ENCODE data around the gene UBAC1. TPM values are rescaled to one million over a fixed set of nuclear protein-coding genes. Genes with fewer than 3 reads are reported as not detected.

The UBAC1 gene
- total and polyA plus RNA-seq, 4 donors: 24.1 to 49.9 (median 37.5) TPM

DNA sequence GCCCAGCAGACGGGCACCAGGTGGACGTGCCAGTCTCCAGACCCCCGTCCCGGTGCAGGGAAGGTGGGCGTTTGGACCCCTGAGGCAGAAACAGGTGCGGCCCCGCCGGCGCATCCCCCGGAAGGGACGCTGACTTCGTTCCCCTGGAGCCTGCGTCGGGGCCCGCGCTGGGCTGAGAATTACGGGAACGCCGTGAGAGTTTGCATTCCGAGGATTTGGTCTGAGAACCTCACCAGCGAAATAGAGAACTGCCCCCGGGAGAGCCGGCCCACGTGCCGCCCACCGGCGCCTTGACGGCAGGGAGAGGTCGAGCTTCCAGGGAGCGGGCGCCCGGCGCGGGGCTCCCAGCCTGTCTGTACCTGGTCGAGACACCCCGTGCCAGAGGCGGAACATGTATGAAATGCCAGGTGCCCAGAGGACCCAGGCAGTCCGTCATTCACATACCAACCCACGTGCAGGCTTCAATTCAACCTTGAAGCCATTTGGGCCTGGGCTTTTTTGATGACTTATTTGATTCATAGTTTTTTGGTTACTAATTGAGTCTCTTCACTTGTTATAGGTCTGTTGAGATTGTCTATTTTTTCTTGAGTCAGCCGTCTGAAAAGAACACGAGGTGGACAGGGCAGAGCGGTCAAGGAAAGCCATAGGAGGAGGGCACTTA lies 53.0 kb downstream of the UBAC1 start:
- intact Hi-C loops (cut with DNase I): loop anchor here in 1 of 2 donors (5.0 to 10.0 kb wide), 3 partner anchors 46 to 337 kb away; partner anchors contain the start of gene QSOX2
- H3K27me3 ChIP-seq (ENCODE audit: control insufficient read depth in 1 of 2, insufficient read depth in 2 of 2, low read length in 1 of 2): no peaks in the 10 kb centered on the region
- WGBS, 2 donors: 17 to 19% methylated on average over 42 of the region's 42 CpGs
- H3K36me3 ChIP-seq (ENCODE audit: control insufficient read depth in 1 of 2, insufficient read depth in 2 of 2, low read length in 1 of 2): no peaks in the 10 kb centered on the region
- DNase-seq (no peak), ATAC-seq (ENCODE audit: low FRiP score) (no peak)
- peak overlapping the region in 1 of 2 donors; percentile 17 for H3K27ac ChIP-seq (ENCODE audit: low read depth in 1 of 2, low read length in 2 of 2)
- no peaks in the 10 kb centered on the region for H3K4me1 ChIP-seq (ENCODE audit: control insufficient read depth in 1 of 2, insufficient read depth in 2 of 2, low read length in 2 of 2)
- H3K9me3 ChIP-seq (ENCODE audit: control insufficient read depth, low read length): no peaks in the 10 kb centered on the region
- H3K4me3 ChIP-seq (ENCODE audit: low read length in 2 of 2): peak overlapping the region; percentile 48 to 98

DNA sequence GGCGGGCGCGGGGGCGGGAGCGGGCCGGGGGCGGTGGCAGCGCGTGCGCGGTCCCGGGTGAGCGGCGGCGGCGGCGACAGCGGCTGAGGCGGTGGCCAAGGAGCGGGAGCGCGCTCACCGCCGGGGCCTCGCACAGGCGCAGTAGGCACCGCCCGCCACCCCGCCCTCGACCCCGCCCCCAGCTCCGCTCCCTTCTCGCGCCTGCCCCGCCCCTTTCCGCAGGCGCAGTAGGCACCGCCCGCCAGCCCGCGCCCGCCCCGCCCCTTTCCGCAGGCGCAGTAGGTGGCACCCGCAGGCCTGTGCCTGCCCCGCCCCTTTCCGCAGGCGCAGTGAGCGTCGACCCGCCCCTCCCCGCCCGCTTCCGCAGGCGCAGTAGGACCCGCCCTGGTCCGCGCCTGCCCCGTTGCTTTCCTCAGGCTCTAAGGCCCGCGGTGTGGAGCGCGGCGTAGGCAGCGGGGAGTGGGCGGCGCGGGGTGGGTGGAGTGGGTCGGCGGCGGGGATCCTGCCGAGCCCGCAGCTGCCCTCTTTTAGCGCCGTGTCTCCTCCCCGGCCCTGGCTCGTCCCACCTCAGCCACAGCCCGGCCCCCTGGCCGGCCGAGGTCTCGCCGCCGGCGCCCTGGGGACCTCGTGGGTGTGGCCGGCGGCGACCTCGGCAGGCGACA lies 53.6 kb downstream of the UBAC1 start, which contains the start of gene CAMSAP1:
TSS of gene CAMSAP1 (minus strand) at position 116 of the 662 bp plus-strand sequence. CDS start 387 bp downstream, outside the sequence.
- Histone ChIP-seq H3K36me3 (ENCODE audit: control insufficient read depth in 1 of 2, insufficient read depth in 2 of 2, low read length in 1 of 2) (no peaks in the 10 kb centered on the region), H3K27ac (ENCODE audit: low read depth in 1 of 2, low read length in 2 of 2) (peak within 1 kb of the TSS in 1 of 2 donors; percentile 23), H3K9me3 (ENCODE audit: control insufficient read depth, low read length) (no peaks in the 10 kb centered on the region), H3K27me3 (ENCODE audit: control insufficient read depth in 1 of 2, insufficient read depth in 2 of 2, low read length in 1 of 2) (no peaks in the 10 kb centered on the region), H3K4me1 (ENCODE audit: control insufficient read depth in 1 of 2, insufficient read depth in 2 of 2, low read length in 2 of 2) (no peaks in the 10 kb centered on the region), H3K4me3 (ENCODE audit: low read length in 2 of 2) (peak within 1 kb of the TSS; percentile 85 to 98)
- WGBS, 2 donors: 0% methylated on average over 42 to 91 of the region's 91 CpGs
- intact Hi-C loops (cut with DNase I): loop anchor here in 1 of 2 donors (5.0 to 10.0 kb wide), 3 partner anchors 45 to 337 kb away; partner anchors contain the start of gene QSOX2
- peak; percentile 99 for ATAC-seq (ENCODE audit: low FRiP score)
- DNase-seq: peak; percentile 95 to 97

DNA sequence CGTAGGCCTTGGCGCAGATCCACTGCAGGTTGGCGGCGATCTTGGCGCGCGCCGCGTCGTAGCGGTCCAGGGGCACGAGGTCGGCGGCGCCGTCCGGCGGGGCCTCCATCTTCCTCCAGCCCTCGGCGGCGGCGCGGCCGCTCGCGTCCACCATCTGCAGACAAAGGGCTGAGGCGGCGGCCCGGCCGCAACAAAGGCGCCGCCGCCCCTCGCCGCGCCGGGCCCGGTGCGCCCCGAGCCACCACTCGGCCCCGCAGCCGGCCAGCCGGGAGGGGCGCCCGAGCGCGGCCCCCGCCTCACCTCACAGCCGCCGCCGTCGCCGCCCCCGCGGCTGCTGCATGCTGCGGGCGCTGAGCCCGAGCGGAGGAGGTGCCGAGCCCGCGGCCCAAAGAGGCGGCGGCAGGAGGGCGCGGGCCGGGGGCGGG lies 54.2 kb downstream of the UBAC1 start:
- WGBS, 2 donors: 0% methylated on average over 34 to 69 of the region's 69 CpGs
- ATAC-seq (ENCODE audit: low FRiP score): no peak
- H3K9me3 ChIP-seq (ENCODE audit: control insufficient read depth, low read length): no peaks in the 10 kb centered on the region
- H3K27me3 ChIP-seq (ENCODE audit: control insufficient read depth in 1 of 2, insufficient read depth in 2 of 2, low read length in 1 of 2): no peaks in the 10 kb centered on the region
- H3K36me3 ChIP-seq (ENCODE audit: control insufficient read depth in 1 of 2, insufficient read depth in 2 of 2, low read length in 1 of 2): no peaks in the 10 kb centered on the region
- no peaks in the 10 kb centered on the region for H3K4me1 ChIP-seq (ENCODE audit: control insufficient read depth in 1 of 2, insufficient read depth in 2 of 2, low read length in 2 of 2)
- DNase-seq: peak in 1 of 2 donors; percentile 54
- intact Hi-C loops (cut with DNase I): loop anchor here in 1 of 2 donors (5.0 to 10.0 kb wide), 3 partner anchors 45 to 338 kb away; partner anchors contain the start of gene QSOX2
- peak overlapping the region; percentile 85 to 98 for H3K4me3 ChIP-seq (ENCODE audit: low read length in 2 of 2)
- no peak overlapping the region for H3K27ac ChIP-seq (ENCODE audit: low read depth in 1 of 2, low read length in 2 of 2)

DNA sequence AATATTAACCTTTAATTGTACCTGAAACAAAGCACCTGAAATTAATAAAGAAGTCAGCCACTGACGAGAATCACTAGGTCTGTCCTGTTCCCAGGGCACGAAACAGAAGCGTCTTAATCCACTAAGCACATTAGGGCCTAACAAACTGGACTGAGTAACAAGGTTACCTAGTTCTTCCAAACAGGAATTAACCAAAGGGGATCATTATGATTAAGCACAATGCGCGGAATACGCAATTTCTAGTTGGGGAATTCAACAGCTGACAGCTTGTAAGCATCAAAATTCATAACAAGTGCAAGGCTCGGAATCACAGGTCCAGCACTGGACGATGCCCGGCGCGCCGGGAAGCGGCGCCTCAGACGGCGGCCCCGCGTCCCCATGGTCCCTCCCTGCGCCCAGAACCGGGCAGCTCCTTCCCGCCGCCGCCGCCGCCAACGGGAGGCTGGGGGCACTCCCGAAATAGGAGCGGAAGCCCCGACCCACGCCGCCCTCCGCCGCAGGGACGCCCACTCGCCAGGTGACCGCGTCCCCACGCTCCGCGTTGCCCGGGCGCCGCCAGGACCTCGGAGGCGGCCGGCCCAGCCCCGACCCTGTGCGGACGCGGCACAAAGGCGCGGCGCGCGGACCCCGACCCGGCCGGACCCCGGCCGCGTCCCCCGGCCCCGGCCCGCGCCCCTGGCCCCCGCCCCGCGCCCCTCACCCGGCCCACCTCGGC lies 54.7 kb downstream of the UBAC1 start:
- intact Hi-C loops (cut with DNase I): loop anchor here in 1 of 2 donors (5.0 to 10.0 kb wide), 3 partner anchors 44 to 338 kb away; partner anchors contain the start of gene QSOX2
- no peaks in the 10 kb centered on the region for H3K4me1 ChIP-seq (ENCODE audit: control insufficient read depth in 1 of 2, insufficient read depth in 2 of 2, low read length in 2 of 2)
- peak in 1 of 2 donors; percentile 52 for DNase-seq

DNA sequence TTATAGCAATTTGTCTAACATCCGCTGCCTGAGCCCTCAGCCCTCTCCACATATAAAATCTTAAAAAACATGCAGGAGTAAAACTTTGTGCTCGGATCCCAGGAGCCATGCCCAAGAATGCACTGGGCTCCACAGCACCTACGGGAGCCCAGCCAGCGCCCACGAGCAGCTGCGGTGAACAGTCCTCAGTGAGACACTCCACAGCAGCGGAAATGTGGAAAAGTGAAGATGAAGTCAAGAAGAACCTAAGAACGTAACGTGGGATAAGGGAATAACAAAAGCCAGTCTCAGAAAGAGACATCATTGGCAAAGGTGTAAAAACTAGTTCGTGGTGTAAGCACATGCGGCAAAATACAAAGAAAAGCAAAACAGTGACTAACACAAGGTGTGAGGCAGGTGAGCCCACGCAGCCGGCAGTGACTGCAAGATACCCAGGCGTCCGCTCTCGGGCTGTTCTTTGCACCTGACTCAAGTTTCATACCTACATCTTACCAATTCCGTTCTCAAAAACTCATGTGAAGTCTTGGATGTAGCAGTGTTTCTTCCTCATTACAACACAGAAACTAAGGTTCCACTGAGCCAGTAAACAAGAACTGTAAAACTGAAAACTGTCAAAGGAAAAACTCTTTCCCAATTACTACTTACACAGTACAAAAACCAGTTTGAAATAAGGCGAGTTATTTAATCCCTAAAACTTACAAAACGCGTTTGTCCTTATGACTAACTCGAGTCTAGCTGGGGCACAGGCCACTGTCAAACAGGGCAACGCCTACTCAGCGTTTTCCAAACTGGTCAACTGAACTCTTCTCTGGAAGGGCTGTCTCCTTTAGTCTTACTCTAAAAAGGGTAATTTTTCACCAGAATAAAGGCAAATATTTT lies 55.6 kb downstream of the UBAC1 start:
- no peaks in the 10 kb centered on the region for H3K4me1 ChIP-seq (ENCODE audit: control insufficient read depth in 1 of 2, insufficient read depth in 2 of 2, low read length in 2 of 2)
- H3K27ac ChIP-seq (ENCODE audit: low read depth in 1 of 2, low read length in 2 of 2): no peak overlapping the region
- no peaks in the 10 kb centered on the region for H3K9me3 ChIP-seq (ENCODE audit: control insufficient read depth, low read length)
- intact Hi-C loops (cut with DNase I): loop anchor here in 1 of 2 donors (5.0 to 10.0 kb wide), 3 partner anchors 43 to 339 kb away; partner anchors contain the start of gene QSOX2
- no peak overlapping the region for H3K4me3 ChIP-seq (ENCODE audit: low read length in 2 of 2)
- no peak for ATAC-seq (ENCODE audit: low FRiP score)
- 39 to 41% methylated on average over 23 of the region's 23 CpGs for WGBS, 2 donors
- H3K36me3 ChIP-seq (ENCODE audit: control insufficient read depth in 1 of 2, insufficient read depth in 2 of 2, low read length in 1 of 2): no peaks in the 10 kb centered on the region
- no peaks in the 10 kb centered on the region for H3K27me3 ChIP-seq (ENCODE audit: control insufficient read depth in 1 of 2, insufficient read depth in 2 of 2, low read length in 1 of 2)
- peak in 1 of 2 donors; percentile 43 for DNase-seq

More for the DNA sequence above, 54.7 kb downstream of the UBAC1 start:
- peak overlapping the region; percentile 85 to 98 for H3K4me3 ChIP-seq (ENCODE audit: low read length in 2 of 2)
- no peaks in the 10 kb centered on the region for H3K27me3 ChIP-seq (ENCODE audit: control insufficient read depth in 1 of 2, insufficient read depth in 2 of 2, low read length in 1 of 2)
- H3K9me3 ChIP-seq (ENCODE audit: control insufficient read depth, low read length): no peaks in the 10 kb centered on the region
- 0 to 1% methylated on average over 39 to 70 of the region's 70 CpGs for WGBS, 2 donors
- peak overlapping the region in 1 of 2 donors; percentile 23 for H3K27ac ChIP-seq (ENCODE audit: low read depth in 1 of 2, low read length in 2 of 2)
- no peak for ATAC-seq (ENCODE audit: low FRiP score)
- no peaks in the 10 kb centered on the region for H3K36me3 ChIP-seq (ENCODE audit: control insufficient read depth in 1 of 2, insufficient read depth in 2 of 2, low read length in 1 of 2)

DNA sequence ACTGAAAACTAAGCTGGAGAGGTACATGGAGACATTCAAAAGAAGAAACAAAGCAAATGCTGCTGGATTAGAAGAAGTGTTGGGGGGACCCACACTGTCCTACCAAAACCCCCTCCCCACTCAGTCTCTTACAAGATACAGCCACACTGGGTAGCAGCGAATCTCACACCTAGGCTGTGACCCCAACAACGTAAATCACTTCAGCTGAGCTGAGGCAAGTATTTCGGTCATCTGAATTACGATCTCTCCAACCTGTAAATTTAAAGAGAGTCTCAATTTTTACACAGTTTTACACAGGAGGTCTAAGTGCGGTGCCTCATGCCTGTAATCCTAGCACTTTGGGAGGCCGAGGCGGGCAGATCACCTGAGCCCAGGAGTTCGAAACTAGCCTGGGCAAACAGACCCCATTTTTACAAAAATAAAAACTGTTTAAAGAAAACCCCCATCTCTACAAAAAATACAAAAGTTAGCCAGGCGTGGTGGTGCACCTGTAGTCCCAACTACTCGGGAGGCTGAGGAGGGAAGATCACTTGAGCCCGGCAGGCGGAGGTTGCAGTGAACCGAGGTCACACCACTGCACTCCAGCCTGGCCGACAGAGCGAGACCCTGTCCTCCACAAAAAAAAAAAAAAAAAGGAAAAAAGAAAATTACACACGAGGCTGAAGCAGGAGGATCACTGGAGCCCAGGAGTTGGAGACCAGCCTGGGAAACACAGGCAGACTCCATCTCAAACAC lies 57.2 kb downstream of the UBAC1 start:
- ATAC-seq (ENCODE audit: low FRiP score) (no peak), DNase-seq (no peak)
- Histone ChIP-seq H3K9me3 (ENCODE audit: control insufficient read depth, low read length) (no peaks in the 10 kb centered on the region), H3K4me1 (ENCODE audit: control insufficient read depth in 1 of 2, insufficient read depth in 2 of 2, low read length in 2 of 2) (no peaks in the 10 kb centered on the region), H3K27ac (ENCODE audit: low read depth in 1 of 2, low read length in 2 of 2) (no peak overlapping the region), H3K36me3 (ENCODE audit: control insufficient read depth in 1 of 2, insufficient read depth in 2 of 2, low read length in 1 of 2) (no peaks in the 10 kb centered on the region), H3K4me3 (ENCODE audit: low read length in 2 of 2) (no peak overlapping the region), H3K27me3 (ENCODE audit: control insufficient read depth in 1 of 2, insufficient read depth in 2 of 2, low read length in 1 of 2) (no peaks in the 10 kb centered on the region)
- 94 to 97% methylated on average over 16 of the region's 16 CpGs for WGBS, 2 donors
- intact Hi-C loops (cut with DNase I): loop anchor here in 1 of 2 donors (10.0 kb wide), 1 partner anchor 341 kb away; the partner anchor contains the start of gene QSOX2

DNA sequence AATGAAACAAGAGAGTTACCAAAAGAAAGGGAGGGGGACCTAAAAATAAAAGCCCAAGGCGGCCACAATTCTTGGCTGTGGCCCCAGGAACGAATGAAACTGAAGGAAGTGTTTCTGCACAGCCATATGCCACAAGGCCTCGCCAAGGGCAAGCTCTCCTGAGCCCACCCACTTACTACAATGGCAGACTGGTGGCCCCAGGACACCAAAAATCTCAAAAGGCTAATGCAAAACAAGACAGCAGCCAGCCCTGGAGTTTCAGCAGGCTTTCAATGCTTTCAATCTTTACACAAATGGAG lies 57.9 kb downstream of the UBAC1 start:
- 36 to 37% methylated on average over 3 of the region's 3 CpGs for WGBS, 2 donors
- Histone ChIP-seq H3K27me3 (ENCODE audit: control insufficient read depth in 1 of 2, insufficient read depth in 2 of 2, low read length in 1 of 2) (no peaks in the 10 kb centered on the region), H3K36me3 (ENCODE audit: control insufficient read depth in 1 of 2, insufficient read depth in 2 of 2, low read length in 1 of 2) (no peaks in the 10 kb centered on the region), H3K27ac (ENCODE audit: low read depth in 1 of 2, low read length in 2 of 2) (no peak overlapping the region), H3K4me1 (ENCODE audit: control insufficient read depth in 1 of 2, insufficient read depth in 2 of 2, low read length in 2 of 2) (no peaks in the 10 kb centered on the region), H3K9me3 (ENCODE audit: control insufficient read depth, low read length) (no peaks in the 10 kb centered on the region), H3K4me3 (ENCODE audit: low read length in 2 of 2) (no peak overlapping the region)
- DNase-seq: no peak
- intact Hi-C loops (cut with DNase I): loop anchor here in 1 of 2 donors (10.0 kb wide), 1 partner anchor 341 kb away; the partner anchor contains the start of gene QSOX2
- ATAC-seq (ENCODE audit: low FRiP score): no peak

All from aorta (tissue), 5 donors.